HG02852 (cell line): ENCODE measurements around the gene ACVR1C.

ENCODE experiments used
- ATAC-seq: cut with Tn5 transposase; IDR thresholded peaks from one replicate; pipeline ENCODE4 v1.9.1; 2021; ENCODE audit warnings: mild to moderate bottlenecking, moderate library complexity; ENCODE audit not compliant: unreplicated experiment

ACVR1C gene

GRCh38 chr2:157500334-157500733 is 128.3 kb downstream of the ACVR1C start:
- no peak for ATAC-seq

- ATAC-seq, result no peak
Observed at GRCh38 chr2:157498483-157498882, 130.2 kb downstream of the ACVR1C start.

GRCh38 chr2:157497638-157498314 is 130.9 kb downstream of the ACVR1C start:
- peak; percentile 84 for ATAC-seq

GRCh38 chr2:157492189-157492773 is 136.4 kb downstream of the ACVR1C start:
- ATAC-seq, result peak; percentile 98

- ATAC-seq, result no peak
Observed at GRCh38 chr2:157489983-157490382, 138.7 kb downstream of the ACVR1C start.

- ATAC-seq, result no peak
Observed at GRCh38 chr2:157488877-157489276, 139.8 kb downstream of the ACVR1C start.

GRCh38 chr2:157487747-157488146 is 140.9 kb downstream of the ACVR1C start:
- no peak for ATAC-seq

- ATAC-seq, result no peak
Observed at GRCh38 chr2:157487271-157487610, 141.4 kb downstream of the ACVR1C start.

GRCh38 chr2:157486596-157487270 is 141.9 kb downstream of the ACVR1C start:
- no peak for ATAC-seq

GRCh38 chr2:157480182-157480961 is 148.3 kb downstream of the ACVR1C start:
- ATAC-seq, result peak; percentile 91

- ATAC-seq, result peak; percentile 42
Observed at GRCh38 chr2:157479081-157480027, 149.3 kb downstream of the ACVR1C start.

GRCh38 chr2:157477919-157478318 is 150.7 kb downstream of the ACVR1C start:
- no peak for ATAC-seq

GRCh38 chr2:157476953-157477709 is 151.5 kb downstream of the ACVR1C start:
- ATAC-seq, result no peak
